T-helper 2 cell treated with Interferon-gamma antibody and Interleukin-4, amounts not matched to agents 5 μg/mL and 100 μg/mL, for 36 hours (primary cell): Measurements from ENCODE around the gene ANK3.

Experiments
- DNase-seq: peaks from one replicate; pipeline ENCODE4 v3.0.0; 2021; ENCODE audit warnings: low spot score
- H3K27ac Mint-ChIP-seq: one replicate; pipeline ENCODE4 v1.8.0; 2021; ENCODE audit warnings: mild to moderate bottlenecking, mixed read lengths
- H3K27me3 Mint-ChIP-seq: one replicate; pipeline ENCODE4 v1.8.0; 2021; ENCODE audit warnings: low read depth, mixed read lengths
- H3K36me3 Mint-ChIP-seq: one replicate; pipeline ENCODE4 v1.8.0; 2021; ENCODE audit warnings: low read depth, mixed read lengths
- H3K4me1 Mint-ChIP-seq: one replicate; pipeline ENCODE4 v1.8.0; 2021; ENCODE audit warnings: low read depth, mixed read lengths
- H3K4me3 Mint-ChIP-seq: one replicate; pipeline ENCODE4 v1.8.0; 2022; ENCODE audit warnings: mild to moderate bottlenecking, moderate library complexity, mixed read lengths
- H3K9me3 Mint-ChIP-seq: one replicate; pipeline ENCODE4 v1.8.0; 2021; ENCODE audit warnings: mixed read lengths

The ANK3 gene

DNA sequence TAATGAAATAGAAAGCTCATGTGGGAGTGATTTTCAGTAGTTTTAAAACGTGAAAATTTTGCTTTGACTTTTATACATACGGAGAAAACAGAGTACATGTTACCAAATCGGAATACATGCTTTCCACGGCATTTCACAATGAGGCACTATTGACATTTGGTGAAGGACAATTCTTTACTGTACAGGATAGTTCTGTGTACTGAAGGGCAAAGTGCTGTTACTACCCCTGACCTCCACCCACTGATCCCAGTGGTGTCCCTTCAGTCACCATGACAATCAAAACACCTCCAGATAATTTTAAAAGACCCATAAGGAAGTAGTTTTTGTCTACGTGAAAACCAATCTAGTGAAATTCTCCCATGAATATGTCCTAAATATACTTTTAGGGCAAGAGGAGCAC is 33.1 kb upstream of the ANK3 start:
- DNase-seq, result no peak
- no peak overlapping the region for H3K27ac Mint-ChIP-seq
- peaks cover 10% of the 10 kb centered on the region for H3K4me1 Mint-ChIP-seq
- no peaks in the 10 kb centered on the region for H3K9me3 Mint-ChIP-seq
- H3K27me3 Mint-ChIP-seq, result no peaks in the 10 kb centered on the region
- H3K36me3 Mint-ChIP-seq, result no peaks in the 10 kb centered on the region
- H3K4me3 Mint-ChIP-seq, result no peak overlapping the region

DNA sequence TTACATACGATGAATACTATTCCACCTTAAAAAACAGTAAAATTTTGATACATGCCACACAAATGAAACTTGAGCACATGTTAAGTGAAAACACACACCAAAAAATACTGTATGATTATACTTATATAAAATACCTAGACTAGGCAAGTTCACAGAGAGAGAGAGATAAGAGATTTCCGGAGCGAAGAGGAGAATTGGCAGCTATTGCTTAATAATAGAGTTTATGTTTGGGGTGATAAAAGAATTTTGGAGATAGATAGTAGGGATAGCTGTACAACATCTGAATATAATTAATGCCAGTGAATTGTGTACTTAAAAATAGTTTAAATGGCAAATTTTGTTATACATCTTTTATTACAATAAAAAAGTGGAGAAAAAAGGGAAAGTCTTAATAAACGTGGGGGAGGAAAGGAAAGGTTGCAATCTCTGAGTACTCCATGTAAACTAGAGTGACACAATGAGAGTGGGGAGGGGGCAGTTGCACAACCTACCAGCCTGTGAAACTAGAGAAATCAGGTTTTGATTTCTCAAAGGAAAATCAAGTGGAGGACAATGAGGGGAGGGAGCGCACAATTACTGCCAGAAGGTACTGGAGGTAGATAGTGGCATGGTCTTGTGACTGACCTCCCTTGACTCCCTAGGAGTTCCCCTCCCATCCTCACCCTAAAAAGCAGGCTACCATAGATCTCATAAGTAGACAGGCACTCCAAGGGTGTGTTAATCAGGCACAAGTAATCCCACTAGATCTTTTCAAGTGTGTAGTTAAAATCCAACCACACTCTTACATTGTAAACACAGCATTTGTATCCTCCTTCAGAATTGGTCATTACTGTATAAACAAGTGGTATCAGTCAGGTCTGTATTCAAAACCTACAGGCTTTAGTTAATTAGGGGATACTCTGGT is 31.6 kb upstream of the ANK3 start:
- Mint-ChIP-seq H3K4me1 (no peaks in the 10 kb centered on the region), H3K36me3 (no peaks in the 10 kb centered on the region), H3K9me3 (no peaks in the 10 kb centered on the region), H3K27me3 (no peaks in the 10 kb centered on the region), H3K27ac (no peak overlapping the region), H3K4me3 (no peak overlapping the region)
- no peak for DNase-seq

DNA sequence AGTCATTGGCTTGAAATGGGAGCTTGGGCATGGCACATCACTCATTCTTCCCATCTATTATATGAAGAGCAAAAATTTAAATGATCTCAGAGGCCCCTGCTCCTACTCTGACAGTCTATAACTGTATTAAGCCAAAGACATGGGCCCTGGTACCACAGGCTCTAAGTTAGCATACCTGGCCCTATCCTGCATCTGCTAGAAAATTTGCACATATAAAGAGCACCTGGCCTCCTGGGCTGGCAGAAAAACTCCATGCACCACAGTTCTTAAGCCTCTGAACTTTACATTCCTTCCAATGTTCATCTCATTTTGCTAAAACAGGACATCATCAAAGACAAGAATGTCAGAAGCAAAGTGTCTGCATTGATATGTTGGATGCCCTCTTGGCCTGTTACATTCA is 29.6 kb upstream of the ANK3 start:
- Mint-ChIP-seq H3K4me1 (no peaks in the 10 kb centered on the region), H3K27ac (no peak overlapping the region), H3K27me3 (no peaks in the 10 kb centered on the region)

DNA sequence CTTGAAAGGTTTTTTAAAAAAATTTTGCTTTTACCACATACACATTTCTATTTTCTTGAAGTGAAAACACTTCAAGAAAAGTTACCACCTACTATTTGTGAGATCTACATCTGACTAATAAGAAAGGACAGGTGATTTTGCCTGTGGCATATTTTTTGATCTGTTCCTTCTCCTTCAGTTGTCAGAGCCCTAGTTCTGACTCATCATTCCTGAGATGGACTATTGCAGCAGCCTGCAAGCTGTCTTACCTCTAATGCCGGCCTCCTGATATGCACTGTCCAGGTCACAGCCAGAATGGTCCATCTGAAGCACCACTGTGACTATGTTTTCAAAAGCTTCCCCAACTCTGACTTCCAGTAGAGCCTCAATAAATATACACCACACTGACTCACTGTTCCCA is 28.2 kb upstream of the ANK3 start:
- Mint-ChIP-seq H3K9me3 (no peaks in the 10 kb centered on the region), H3K4me3 (no peak overlapping the region), H3K27me3 (no peaks in the 10 kb centered on the region), H3K4me1 (no peaks in the 10 kb centered on the region), H3K36me3 (no peaks in the 10 kb centered on the region), H3K27ac (no peak overlapping the region)
- no peak for DNase-seq

More for the DNA sequence above, 29.6 kb upstream of the ANK3 start:
- Mint-ChIP-seq H3K36me3 (no peaks in the 10 kb centered on the region), H3K4me3 (no peak overlapping the region), H3K9me3 (no peaks in the 10 kb centered on the region)
- DNase-seq, result no peak

DNA sequence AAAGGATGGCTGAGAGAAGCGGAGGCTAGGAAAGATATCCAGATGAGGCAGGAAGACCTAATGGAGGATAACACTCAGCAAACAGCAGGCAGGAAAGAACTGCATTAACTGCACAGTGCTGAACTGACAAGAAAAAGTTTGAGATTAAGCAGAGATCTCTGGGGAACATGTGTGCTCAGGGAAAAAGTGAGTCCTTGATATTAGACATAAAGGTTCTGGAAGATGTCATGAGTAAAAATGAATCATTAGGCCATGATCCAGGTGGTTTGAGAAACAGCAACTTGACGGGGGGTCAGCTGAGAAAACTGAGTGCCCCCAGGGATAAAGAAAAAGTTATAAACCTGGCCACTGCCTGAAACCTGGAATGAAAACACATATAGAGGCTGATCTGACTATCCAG is 27.3 kb upstream of the ANK3 start:
- Mint-ChIP-seq H3K4me3 (no peak overlapping the region), H3K4me1 (no peaks in the 10 kb centered on the region), H3K27me3 (no peaks in the 10 kb centered on the region), H3K36me3 (no peaks in the 10 kb centered on the region), H3K9me3 (no peaks in the 10 kb centered on the region), H3K27ac (no peak overlapping the region)
- no peak for DNase-seq

DNA sequence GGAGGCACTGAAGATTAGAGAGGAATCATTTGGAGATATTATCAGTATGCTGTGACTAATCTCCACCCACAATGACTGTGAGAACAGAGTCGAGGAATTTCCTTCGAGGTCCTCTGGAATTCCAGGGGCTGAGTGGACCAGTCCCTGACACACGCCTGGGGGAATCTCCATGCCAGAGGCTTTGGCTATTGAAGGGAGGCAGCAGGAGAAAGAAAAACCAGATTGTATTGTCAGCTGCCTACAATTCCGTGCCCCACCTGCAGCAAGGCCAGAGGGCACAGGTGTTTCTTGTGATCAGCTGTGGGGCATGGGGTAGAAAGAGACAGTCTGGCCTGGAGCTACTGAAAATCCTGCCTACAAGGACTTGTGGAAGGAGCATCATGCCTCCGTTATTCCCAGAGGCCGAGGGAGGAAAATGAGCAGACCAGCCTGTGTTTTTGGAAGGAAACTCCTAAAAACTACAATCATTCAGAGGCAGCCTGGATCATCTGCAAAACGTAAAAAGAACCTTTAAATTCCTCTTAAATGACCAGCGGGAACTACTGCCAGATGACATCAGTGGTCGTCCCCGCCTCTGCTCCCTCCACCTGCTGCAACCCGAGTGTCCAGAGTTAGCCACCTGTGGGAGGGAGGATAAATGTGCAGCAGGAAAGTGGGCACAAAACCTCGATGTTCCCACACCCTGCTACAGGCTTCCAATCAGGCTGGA is 25.4 kb upstream of the ANK3 start:
- H3K27ac Mint-ChIP-seq, result no peak overlapping the region
- H3K9me3 Mint-ChIP-seq, result no peaks in the 10 kb centered on the region
- no peak for DNase-seq
- no peaks in the 10 kb centered on the region for H3K27me3 Mint-ChIP-seq
- H3K36me3 Mint-ChIP-seq, result no peaks in the 10 kb centered on the region
- H3K4me1 Mint-ChIP-seq, result peaks cover 2% of the 10 kb centered on the region
- no peak overlapping the region for H3K4me3 Mint-ChIP-seq

DNA sequence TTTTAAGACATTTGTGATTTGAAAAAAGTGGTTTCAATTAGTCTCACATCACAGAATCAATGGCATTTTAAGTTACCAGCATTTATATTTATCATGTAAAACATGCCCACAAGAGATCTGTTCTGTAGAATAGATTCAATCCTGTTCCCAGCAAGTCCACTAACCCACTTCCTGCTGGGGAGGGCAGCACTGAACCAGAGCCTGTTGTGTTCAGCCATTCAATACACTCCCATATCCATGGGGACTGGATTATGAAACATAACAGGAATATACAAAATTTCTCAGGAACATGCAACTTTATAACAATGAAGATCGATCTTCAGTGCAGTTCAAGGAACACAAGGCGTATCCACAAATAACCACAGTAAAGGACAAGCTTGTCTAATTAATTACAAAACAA is 24.4 kb upstream of the ANK3 start:
- DNase-seq, result no peak
- no peaks in the 10 kb centered on the region for H3K27me3 Mint-ChIP-seq

DNA sequence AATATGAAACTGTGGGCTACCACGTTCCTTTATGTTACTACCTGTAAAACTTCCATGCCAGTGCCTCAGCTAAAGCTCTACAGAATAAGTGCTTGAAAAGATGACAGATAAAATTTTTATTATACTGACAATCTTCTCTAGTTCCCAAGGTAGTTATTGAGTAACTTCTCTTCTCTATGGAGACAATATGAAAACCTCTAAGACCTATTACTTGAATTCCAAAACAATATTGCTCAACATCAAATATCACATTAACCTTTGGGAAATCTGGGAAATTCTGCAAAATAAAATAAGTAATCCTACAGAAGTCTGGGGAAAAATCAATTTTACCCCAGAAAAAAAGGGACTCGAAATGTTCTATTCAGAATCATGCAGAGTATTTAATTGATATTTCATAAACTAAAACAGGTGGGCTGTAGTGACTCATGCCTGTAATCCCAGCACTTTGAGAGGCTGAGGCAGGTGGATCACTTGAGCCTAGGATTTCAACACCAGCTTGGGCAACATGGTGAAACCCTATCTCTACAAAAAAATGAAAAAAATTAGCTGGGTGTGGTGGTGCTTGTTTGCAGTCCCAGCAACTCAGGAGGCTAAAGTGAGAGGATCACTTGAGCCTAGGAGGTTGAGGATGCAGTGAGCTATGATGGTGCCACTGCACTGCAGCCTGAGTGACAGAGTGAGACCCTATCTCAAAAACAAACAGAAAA is 23.8 kb upstream of the ANK3 start:
- no peak overlapping the region for H3K27ac Mint-ChIP-seq
- no peak overlapping the region for H3K4me3 Mint-ChIP-seq
- no peaks in the 10 kb centered on the region for H3K36me3 Mint-ChIP-seq
- H3K4me1 Mint-ChIP-seq, result peaks cover 2% of the 10 kb centered on the region
- no peaks in the 10 kb centered on the region for H3K27me3 Mint-ChIP-seq
- H3K9me3 Mint-ChIP-seq, result no peaks in the 10 kb centered on the region
- DNase-seq, result no peak

More for the DNA sequence above, 24.4 kb upstream of the ANK3 start:
- H3K27ac Mint-ChIP-seq, result no peak overlapping the region
- H3K36me3 Mint-ChIP-seq, result no peaks in the 10 kb centered on the region
- no peak overlapping the region for H3K4me3 Mint-ChIP-seq
- H3K4me1 Mint-ChIP-seq, result peaks cover 2% of the 10 kb centered on the region
- H3K9me3 Mint-ChIP-seq, result no peaks in the 10 kb centered on the region

DNA sequence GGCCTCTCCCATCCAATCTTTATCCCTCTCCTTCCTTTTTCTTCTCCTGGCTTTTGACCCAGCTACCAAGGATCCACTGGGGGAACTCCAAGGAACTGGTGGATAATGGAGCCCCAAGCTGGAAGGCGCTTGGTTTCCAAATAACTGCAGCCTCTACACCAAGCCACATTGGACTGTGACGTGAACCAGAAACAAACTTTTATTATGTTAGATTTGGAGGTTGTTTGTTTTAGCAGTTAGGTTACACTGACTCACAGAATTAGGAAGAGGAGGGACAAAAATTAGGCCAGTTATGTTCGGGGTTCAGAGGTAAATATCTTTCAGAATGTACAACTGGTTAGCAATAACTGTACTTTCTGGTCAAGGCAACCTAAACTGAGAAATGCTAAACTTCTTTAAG is 21.3 kb upstream of the ANK3 start:
- Mint-ChIP-seq H3K27me3 (no peaks in the 10 kb centered on the region), H3K9me3 (no peaks in the 10 kb centered on the region)

DNA sequence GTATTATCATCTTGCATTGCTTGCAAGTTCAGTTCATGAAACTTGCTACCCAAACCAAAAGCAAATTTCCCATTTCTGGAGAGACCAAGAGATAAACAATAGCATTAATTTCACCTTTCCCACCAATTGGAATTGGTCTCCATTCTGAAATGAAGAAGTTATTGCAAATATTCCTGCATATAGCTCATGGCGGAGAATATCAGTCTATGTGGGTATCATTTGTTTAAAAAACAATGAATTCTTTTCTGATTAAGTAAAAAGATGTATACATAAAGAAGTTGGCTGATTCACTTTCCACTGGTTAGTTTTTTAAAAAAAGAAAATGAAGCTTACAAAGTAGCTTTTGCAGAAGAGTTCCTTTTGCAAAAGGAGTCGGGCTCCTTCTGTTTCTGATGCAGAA is 19.5 kb upstream of the ANK3 start:
- H3K27ac Mint-ChIP-seq, result no peak overlapping the region

More for the DNA sequence above, 21.3 kb upstream of the ANK3 start:
- Mint-ChIP-seq H3K4me1 (peaks cover 2% of the 10 kb centered on the region), H3K4me3 (no peak overlapping the region), H3K36me3 (no peaks in the 10 kb centered on the region), H3K27ac (no peak overlapping the region)
- DNase-seq, result no peak

DNA sequence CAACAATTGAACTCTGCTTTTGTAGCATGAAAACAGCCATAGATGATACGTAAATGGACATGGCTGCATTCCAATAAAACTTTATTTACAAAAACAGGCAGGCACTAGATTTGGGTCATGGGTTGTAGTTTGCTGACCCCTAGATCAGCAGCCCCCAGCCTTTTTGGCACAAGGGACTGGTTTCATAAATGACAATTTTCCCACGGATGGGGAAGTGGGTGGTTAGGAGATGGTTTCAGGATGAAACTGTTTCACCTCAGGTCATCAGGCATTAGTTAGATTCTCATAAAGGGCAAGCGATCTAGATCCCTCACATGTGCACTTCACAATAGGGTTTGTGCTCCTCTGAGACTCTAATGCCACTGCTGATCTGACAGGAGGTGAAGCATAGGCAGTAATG is 16.5 kb upstream of the ANK3 start:
- Mint-ChIP-seq H3K4me1 (peaks cover 2% of the 10 kb centered on the region), H3K27ac (no peak overlapping the region), H3K27me3 (no peaks in the 10 kb centered on the region), H3K4me3 (no peak overlapping the region), H3K36me3 (no peaks in the 10 kb centered on the region), H3K9me3 (no peaks in the 10 kb centered on the region)
- DNase-seq, result no peak

More for the DNA sequence above, 19.5 kb upstream of the ANK3 start:
- H3K4me1 Mint-ChIP-seq, result peaks cover 2% of the 10 kb centered on the region
- no peak for DNase-seq
- no peaks in the 10 kb centered on the region for H3K36me3 Mint-ChIP-seq
- H3K4me3 Mint-ChIP-seq, result no peak overlapping the region
- H3K9me3 Mint-ChIP-seq, result no peaks in the 10 kb centered on the region
- no peaks in the 10 kb centered on the region for H3K27me3 Mint-ChIP-seq

DNA sequence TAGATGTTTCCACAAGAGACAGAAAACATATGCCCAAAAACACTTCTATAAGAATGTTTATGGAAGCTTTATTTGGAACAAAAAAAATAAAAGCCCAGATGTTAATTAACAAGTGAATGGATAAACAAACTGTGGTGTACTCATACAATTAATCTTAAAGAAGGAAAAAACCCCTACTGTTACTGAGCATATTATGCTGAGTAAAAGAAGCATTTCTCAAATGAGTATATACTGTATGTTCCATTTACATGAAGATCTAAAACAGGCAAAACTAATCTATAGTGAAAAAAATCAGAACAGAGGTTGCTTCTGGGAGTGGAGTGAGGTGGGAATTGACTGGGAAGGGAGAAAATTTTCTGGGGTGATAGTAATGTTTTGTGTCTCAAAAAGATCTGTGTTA is 15.5 kb upstream of the ANK3 start:
- Mint-ChIP-seq H3K27me3 (no peaks in the 10 kb centered on the region), H3K9me3 (no peaks in the 10 kb centered on the region), H3K4me3 (no peak overlapping the region), H3K4me1 (no peaks in the 10 kb centered on the region), H3K27ac (no peak overlapping the region), H3K36me3 (no peaks in the 10 kb centered on the region)
- no peak for DNase-seq

DNA sequence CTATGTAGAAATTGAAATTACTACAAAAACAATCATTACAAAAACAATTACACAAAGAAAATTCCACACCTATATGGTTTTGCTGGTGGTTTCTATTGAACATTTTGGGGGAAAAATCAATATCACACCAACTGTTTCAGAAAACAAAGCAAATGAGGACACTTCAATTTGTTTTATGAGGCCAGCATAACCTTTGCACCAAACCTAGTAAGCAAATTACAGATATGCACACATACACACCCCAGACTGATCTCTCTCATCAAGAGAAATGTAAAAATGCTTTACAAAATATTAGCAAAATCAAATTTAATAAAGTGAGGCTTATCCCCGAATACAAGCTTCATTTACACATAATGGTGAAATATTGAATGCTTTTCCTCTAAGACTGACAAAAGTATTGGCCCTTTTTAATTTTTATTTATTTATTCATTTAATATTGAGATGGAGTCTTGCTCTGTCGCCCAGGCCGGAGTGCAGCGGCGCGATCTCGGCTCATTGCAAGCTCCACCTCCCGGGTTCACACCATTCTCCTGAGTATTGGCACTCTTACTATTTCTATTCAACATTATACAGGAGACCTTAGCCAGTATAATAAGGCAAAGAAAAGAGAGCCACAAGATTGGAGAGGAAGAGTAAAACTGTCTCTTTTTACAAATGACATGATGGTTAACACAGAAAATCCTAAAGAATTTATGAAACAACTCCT is 13.6 kb upstream of the ANK3 start:
- Mint-ChIP-seq H3K9me3 (no peaks in the 10 kb centered on the region), H3K27ac (no peak overlapping the region), H3K4me1 (no peaks in the 10 kb centered on the region), H3K36me3 (no peaks in the 10 kb centered on the region), H3K27me3 (no peaks in the 10 kb centered on the region), H3K4me3 (no peak overlapping the region)
- no peak for DNase-seq
